Liver (tissue), 9 donors: ENCODE measurements around the gene CRABP2. TPM values are rescaled to one million over a fixed set of nuclear protein-coding genes. Genes with fewer than 3 reads are reported as not detected.
A peak's percentile ranks its signal among the peaks of the same experiment; 100 is the strongest.

Experiments used
- DNase-seq: peaks from one replicate; pipeline ENCODE4 v3.0.0-alpha.2; 2017; ENCODE audit warnings: low spot score
- H3K27ac ChIP-seq, 2 donors: one replicate each; pipeline ENCODE4 v1.7.0; 2013; ENCODE audit warnings: inconsistent platforms in 2 of 2, low read length in 2 of 2, control low read depth in 1 of 2, low read depth in 1 of 2, mild to moderate bottlenecking in 1 of 2
- H3K27me3 ChIP-seq, 4 donors: one replicate each; pipeline versions ENCODE4 v1.6.1 to v1.7.0; 2013; ENCODE audit warnings: low read length in 3 of 4, inconsistent platforms in 1 of 4, mild to moderate bottlenecking in 1 of 4, moderate library complexity in 1 of 4; ENCODE audit not compliant: control insufficient read depth in 4 of 4, insufficient read depth in 4 of 4
- H3K36me3 ChIP-seq, 4 donors: one replicate each; pipeline versions ENCODE4 v1.6.1 to v1.7.0; 2013; ENCODE audit warnings: low read length in 3 of 4, mild to moderate bottlenecking in 3 of 4, low read depth in 1 of 4, moderate library complexity in 1 of 4; ENCODE audit not compliant: control insufficient read depth in 4 of 4, insufficient read depth in 3 of 4
- H3K4me1 ChIP-seq, 4 donors: one replicate each; pipeline versions ENCODE4 v1.6.1 to v1.7.0; 2013; ENCODE audit warnings: low read length in 3 of 4, mild to moderate bottlenecking in 3 of 4, moderate library complexity in 1 of 4; ENCODE audit not compliant: control insufficient read depth in 4 of 4, insufficient read depth in 4 of 4
- H3K4me3 ChIP-seq, 3 donors: one replicate each; pipeline versions ENCODE4 v1.6.1 to v1.7.0; 2013; ENCODE audit warnings: low read length in 3 of 3, control low read depth in 1 of 3, low read depth in 1 of 3, mild to moderate bottlenecking in 1 of 3
- H3K9ac ChIP-seq, 2 donors: one replicate each; pipeline ENCODE4 v1.7.0; 2013; ENCODE audit warnings: low read length in 2 of 2, mild to moderate bottlenecking in 2 of 2, moderate library complexity in 2 of 2, control low read depth in 1 of 2, low read depth in 1 of 2
- H3K9me3 ChIP-seq, 4 donors: one replicate each; pipeline versions ENCODE4 v1.6.1 to v1.7.0; 2013; ENCODE audit warnings: low read length in 3 of 4; ENCODE audit not compliant: control insufficient read depth in 4 of 4
- ATF3 ChIP-seq: IDR thresholded peaks from 2 replicates; pipeline ENCODE4 v1.6.1; 2016; ENCODE audit warnings: antibody characterized with exemption
- EGR1 ChIP-seq, 2 donors: IDR thresholded peaks; 2 replicates each; pipeline ENCODE4 v1.6.1; 2016 to 2018; ENCODE audit warnings: antibody characterized with exemption in 2 of 2, low read depth in 2 of 2
- FOXA1 ChIP-seq: IDR thresholded peaks from 2 replicates; pipeline ENCODE4 v1.6.1; 2016; ENCODE audit warnings: antibody characterized with exemption
- FOXA2 ChIP-seq: IDR thresholded peaks from 2 replicates; pipeline ENCODE4 v1.6.1; 2016; ENCODE audit warnings: antibody characterized with exemption
- GABPA ChIP-seq, 2 donors: IDR thresholded peaks in 1 of 2; conservative IDR thresholded peaks in 1 of 2; 2 replicates each; pipeline ENCODE4 v1.6.1; 2016; ENCODE audit warnings: antibody characterized with exemption in 2 of 2, mild to moderate bottlenecking in 1 of 2, moderate library complexity in 1 of 2
- HNF4A ChIP-seq, 2 donors: conservative IDR thresholded peaks; 2 replicates each; pipeline ENCODE4 v1.6.1; 2016; ENCODE audit warnings: antibody characterized with exemption in 2 of 2, mild to moderate bottlenecking in 2 of 2
- HNF4G ChIP-seq: IDR thresholded peaks from 2 replicates; pipeline ENCODE4 v1.6.1; 2016; ENCODE audit warnings: antibody characterized with exemption
- JUND ChIP-seq, 2 donors: IDR thresholded peaks; 2 replicates each; pipeline ENCODE4 v1.6.1; 2016; ENCODE audit warnings: antibody characterized with exemption in 2 of 2
- NR2F2 ChIP-seq: IDR thresholded peaks from 2 replicates; pipeline ENCODE4 v1.6.1; 2016; ENCODE audit warnings: antibody characterized with exemption
- RAD21 ChIP-seq, 2 donors: IDR thresholded peaks; 2 replicates each; pipeline ENCODE4 v1.6.1; 2016; ENCODE audit warnings: antibody characterized with exemption in 2 of 2, mild to moderate bottlenecking in 2 of 2
- REST ChIP-seq: IDR thresholded peaks from 2 replicates; pipeline ENCODE4 v1.6.1; 2016; ENCODE audit warnings: antibody characterized with exemption, mild to moderate bottlenecking
- RXRA ChIP-seq, 2 donors: IDR thresholded peaks; 2 replicates each; pipeline ENCODE4 v1.6.1; 2017 to 2018; ENCODE audit warnings: antibody characterized with exemption in 2 of 2, mild to moderate bottlenecking in 1 of 2
- SP1 ChIP-seq: IDR thresholded peaks from 2 replicates; pipeline ENCODE4 v1.6.1; 2018; ENCODE audit warnings: antibody characterized with exemption, mild to moderate bottlenecking
- TAF1 ChIP-seq: conservative IDR thresholded peaks from 2 replicates; pipeline ENCODE4 v1.6.1; 2016; ENCODE audit warnings: antibody characterized with exemption, mild to moderate bottlenecking
- YY1 ChIP-seq: IDR thresholded peaks from 2 replicates; pipeline ENCODE4 v1.6.1; 2016; ENCODE audit warnings: antibody characterized with exemption, mild to moderate bottlenecking
- ZBTB33 ChIP-seq: IDR thresholded peaks from 2 replicates; pipeline ENCODE4 v1.6.1; 2016; ENCODE audit warnings: antibody characterized with exemption
- WGBS: extraction: QIAGEN DNeasy Blood & Tissue Kit; methylation state at CpG from one replicate; pipeline ENCODE4 v1.1.7; 2013; 5-methylcytosine and 5-hydroxymethylcytosine counted together
- polyA plus RNA-seq, 2 donors: library from polyadenylated mRNA; stranded (reverse) in 1 of 2; unstranded in 1 of 2; fragments of 200-250 nt in 1 of 2; fragments of >200 nt in 1 of 2; fragmentation: Nextera tagmentation in 1 of 2; extraction: Ambion mirVana in 1 of 2; gene quantifications; one replicate each; pipeline versions ENCODE4 v1.2.1 to v1.2.3, GENCODE V29; 2013 to 2015
- total RNA-seq, 2 donors: library from RNA; depleted of rRNA; stranded (reverse); fragments of >200 nt; gene quantifications; one replicate each; pipeline ENCODE4 v1.2.3, GENCODE V29; 2014
- TF ChIP-seq, protein P1 (sequence below): fragments of 150-350 bp; IDR thresholded peaks from 2 replicates; pipeline ENCODE4 v1.5.1; 2017; ENCODE audit warnings: improper control_type of control experiment, low read depth, low read length; ENCODE audit not compliant: missing input control
- TF ChIP-seq, protein P2 (sequence below): IDR thresholded peaks from 2 replicates; pipeline ENCODE4 v1.6.1; 2016; ENCODE audit warnings: antibody characterized with exemption
- donor health status: healthy.
- donor health status: healthy.
- donor health status: healthy.
- donor health status: healthy.
- donor health status: healthy.

Gene CRABP2
- total and polyA plus RNA-seq, 4 donors: 0.14 to 0.22 TPM; not detected in 2

GRCh38 chr1:156744786-156745419 lies 39.5 kb upstream of the CRABP2 start:
- Histone ChIP-seq H3K27ac (peak overlapping the region in 1 of 2 donors; percentile 97), H3K4me3 (no peak overlapping the region), H3K27me3 (no peaks in the 10 kb centered on the region), H3K9ac (no peak overlapping the region), H3K36me3 (peaks cover 5 to 22% (median 18%) of the 10 kb centered on the region in 4 donors), H3K9me3 (no peaks in the 10 kb centered on the region), H3K4me1 (peaks cover 6 to 58% (median 50%) of the 10 kb centered on the region in 4 donors)
- 87% methylated on average over 14 of the region's 14 CpGs for WGBS
- TF ChIP-seq FOXA2 (no peak), JUND (IDR thresholded peaks at IDR 0.05) (no peak), SP1 (no peak), YY1 (no peak), EGR1 (IDR thresholded peaks at IDR 0.05; ENCODE audit: low read depth in 2 of 2) (no peak), TAF1 (no peak), HNF4A (conservative IDR thresholded peaks at IDR 0.05) (no peak), RXRA (IDR thresholded peaks at IDR 0.05) (no peak), NR2F2 (no peak), REST (no peak), RAD21 (IDR thresholded peaks at IDR 0.05) (no peak), ZBTB33 (no peak), ATF3 (no peak), FOXA1 (no peak), HNF4G (no peak), GABPA (IDR thresholded peaks at IDR 0.05 in 1 of 2, conservative IDR thresholded peaks at IDR 0.05 in 1 of 2) (no peak)
- TF ChIP-seq, protein P1, sequence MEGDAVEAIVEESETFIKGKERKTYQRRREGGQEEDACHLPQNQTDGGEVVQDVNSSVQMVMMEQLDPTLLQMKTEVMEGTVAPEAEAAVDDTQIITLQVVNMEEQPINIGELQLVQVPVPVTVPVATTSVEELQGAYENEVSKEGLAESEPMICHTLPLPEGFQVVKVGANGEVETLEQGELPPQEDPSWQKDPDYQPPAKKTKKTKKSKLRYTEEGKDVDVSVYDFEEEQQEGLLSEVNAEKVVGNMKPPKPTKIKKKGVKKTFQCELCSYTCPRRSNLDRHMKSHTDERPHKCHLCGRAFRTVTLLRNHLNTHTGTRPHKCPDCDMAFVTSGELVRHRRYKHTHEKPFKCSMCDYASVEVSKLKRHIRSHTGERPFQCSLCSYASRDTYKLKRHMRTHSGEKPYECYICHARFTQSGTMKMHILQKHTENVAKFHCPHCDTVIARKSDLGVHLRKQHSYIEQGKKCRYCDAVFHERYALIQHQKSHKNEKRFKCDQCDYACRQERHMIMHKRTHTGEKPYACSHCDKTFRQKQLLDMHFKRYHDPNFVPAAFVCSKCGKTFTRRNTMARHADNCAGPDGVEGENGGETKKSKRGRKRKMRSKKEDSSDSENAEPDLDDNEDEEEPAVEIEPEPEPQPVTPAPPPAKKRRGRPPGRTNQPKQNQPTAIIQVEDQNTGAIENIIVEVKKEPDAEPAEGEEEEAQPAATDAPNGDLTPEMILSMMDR: no peak
- TF ChIP-seq, protein P2, sequence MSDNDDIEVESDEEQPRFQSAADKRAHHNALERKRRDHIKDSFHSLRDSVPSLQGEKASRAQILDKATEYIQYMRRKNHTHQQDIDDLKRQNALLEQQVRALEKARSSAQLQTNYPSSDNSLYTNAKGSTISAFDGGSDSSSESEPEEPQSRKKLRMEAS: no peak
- no peak for DNase-seq
